Lung (tissue), 12 donors: Measurements from ENCODE around the gene GEMIN4. TPM values are rescaled to one million over a fixed set of nuclear protein-coding genes. Genes with fewer than 3 reads are reported as not detected.

Experiments used
- ATAC-seq: fragments of 200-7000 bp; cut with Tn5 transposase; one replicate; pipeline ENCODE4 v1.9.1; 2020; ENCODE audit warnings: moderate number of reproducible peaks; ENCODE audit not compliant: insufficient read depth, low FRiP score
- DNase-seq, 3 donors: peaks; one replicate each; pipeline ENCODE4 v3.0.0-alpha.2; 2013 to 2017
- H3K27ac ChIP-seq, 2 donors: one replicate each; pipeline ENCODE4 v1.5.1; 2013; ENCODE audit warnings: mild to moderate bottlenecking in 2 of 2, moderate library complexity in 2 of 2, control low read depth in 1 of 2, inconsistent platforms in 1 of 2, low read depth in 1 of 2, low read length in 1 of 2
- H3K27me3 ChIP-seq, 3 donors: one replicate each; pipeline ENCODE4 v1.5.1; 2013; ENCODE audit warnings: low read length in 2 of 3; ENCODE audit not compliant: control insufficient read depth in 3 of 3, insufficient read depth in 3 of 3
- H3K36me3 ChIP-seq, 4 donors: one replicate each; pipeline ENCODE4 v1.5.1; 2013; ENCODE audit warnings: low read length in 4 of 4, mild to moderate bottlenecking in 1 of 4, moderate library complexity in 1 of 4; ENCODE audit not compliant: control insufficient read depth in 4 of 4, insufficient read depth in 4 of 4
- H3K4me1 ChIP-seq, 5 donors: one replicate each; pipeline ENCODE4 v1.5.1; 2013; ENCODE audit warnings: low read length in 5 of 5, mild to moderate bottlenecking in 2 of 5, moderate library complexity in 1 of 5; ENCODE audit not compliant: control insufficient read depth in 5 of 5, insufficient read depth in 5 of 5
- H3K4me3 ChIP-seq: one replicate; pipeline ENCODE4 v1.5.1; 2013; ENCODE audit warnings: mild to moderate bottlenecking, control low read depth, moderate library complexity
- H3K9ac ChIP-seq, 2 donors: one replicate each; pipeline ENCODE4 v1.5.1; 2013; ENCODE audit warnings: low read length in 2 of 2, control low read depth in 1 of 2; ENCODE audit not compliant: insufficient read depth in 1 of 2
- H3K9me3 ChIP-seq, 4 donors: one replicate each; pipeline ENCODE4 v1.5.1; 2013; ENCODE audit warnings: low read length in 3 of 4, mild to moderate bottlenecking in 1 of 4, moderate library complexity in 1 of 4; ENCODE audit not compliant: control insufficient read depth in 4 of 4, insufficient read depth in 3 of 4
- CTCF ChIP-seq: IDR thresholded peaks from 2 replicates; pipeline ENCODE4 v1.5.1; 2012; ENCODE audit warnings: mild to moderate bottlenecking; ENCODE audit errors: control extremely low read depth, extremely low read depth
- WGBS, 2 donors: extraction: QIAGEN DNeasy Blood & Tissue Kit; methylation state at CpG; one replicate each; pipeline ENCODE4 v1.1.7; 2013; 5-methylcytosine and 5-hydroxymethylcytosine counted together
- polyA plus RNA-seq, 2 donors: library from polyadenylated mRNA; stranded (reverse); fragments of 200-250 nt; gene quantifications; one replicate each; pipeline ENCODE4 v1.2.1, GENCODE V29; 2013
- total RNA-seq, 2 donors: library from RNA; depleted of rRNA in 1 of 2; stranded (reverse); fragments of >200 nt in 1 of 2; gene quantifications; one replicate each; pipeline ENCODE4 v1.2.1, GENCODE V29; 2014 to 2021
- donor health status: control.
- donor health status: control.
- donor health status: Bipolar disorder and iron deficiency.
- donor health status: healthy.
- donor health status: DM: yes; HTN: yes; CAD: no.

GEMIN4 gene
- total and polyA plus RNA-seq, 4 donors, result 8.5 to 21.7 (median 14.2) TPM

DNA sequence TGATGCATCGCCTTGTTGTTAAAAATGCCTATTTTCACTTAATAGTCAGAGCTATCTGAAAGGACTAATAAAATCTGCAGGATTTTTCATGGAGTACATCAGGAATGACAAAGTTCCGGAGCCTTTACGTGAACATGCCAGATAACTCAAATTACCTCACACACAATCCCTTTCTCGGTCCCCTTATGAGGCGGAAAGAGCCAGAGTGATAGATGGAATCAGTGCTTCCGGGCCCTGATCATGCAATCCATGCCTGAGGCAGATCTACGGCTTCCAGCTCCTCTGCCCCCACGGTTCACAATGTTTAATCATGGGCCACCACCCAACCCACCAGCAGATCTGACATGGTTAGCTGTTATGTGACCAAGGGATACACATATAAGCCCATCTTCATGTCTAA is 54.4 kb downstream of the GEMIN4 start:
- no peaks in the 10 kb centered on the region for H3K27me3 ChIP-seq
- H3K9me3 ChIP-seq, result no peaks in the 10 kb centered on the region
- H3K4me1 ChIP-seq, result peaks cover 0 to 8% (median 0%) of the 10 kb centered on the region in 5 donors
- ATAC-seq, result no peak
- no peak for DNase-seq
- H3K4me3 ChIP-seq, result no peak overlapping the region
- H3K36me3 ChIP-seq, result peaks cover 9 to 25% (median 16%) of the 10 kb centered on the region in 4 donors
- no peak overlapping the region for H3K9ac ChIP-seq
- H3K27ac ChIP-seq, result no peak overlapping the region
- TF ChIP-seq CTCF, result no peak
- 93% methylated on average over 8 of the region's 8 CpGs for WGBS, 2 donors

GRCh38 chr17:696369-696768 is 55.7 kb downstream of the GEMIN4 start:
- ATAC-seq, result no peak
- H3K9ac ChIP-seq, result peak overlapping the region in 1 of 2 donors; percentile 74
- WGBS, 2 donors, result 79 to 91% methylated on average over 2 of the region's 2 CpGs
- H3K27ac ChIP-seq, result no peak overlapping the region
- H3K36me3 ChIP-seq, result peaks cover 9 to 30% (median 18%) of the 10 kb centered on the region in 4 donors
- TF ChIP-seq CTCF, result no peak
- H3K9me3 ChIP-seq, result no peaks in the 10 kb centered on the region
- no peaks in the 10 kb centered on the region for H3K27me3 ChIP-seq
- peak in 1 of 3 donors; percentile 32 for DNase-seq
- no peak overlapping the region for H3K4me3 ChIP-seq
- H3K4me1 ChIP-seq, result peaks cover 0 to 8% (median 0%) of the 10 kb centered on the region in 5 donors

Other genes starting within 250 kb of the GEMIN4 start
- gene VPS53, start 37.4 kb downstream of the GEMIN4 start, total RNA-seq, result 10 to 100 TPM; 34.7 to 74.7 TPM
- 10 to 100 TPM; 11.9 to 14.1 TPM for gene VPS53, start 37.4 kb downstream of the GEMIN4 start, polyA plus RNA-seq
- 10 to 100 TPM; 11.9 to 16.2 TPM for gene TLCD3A, start 19.7 kb downstream of the GEMIN4 start, total RNA-seq
- 10 to 100 TPM in 1 of 2 donors, 1 to 10 TPM in 1; 8.4 to 10.0 TPM for gene TLCD3A, start 19.7 kb downstream of the GEMIN4 start, polyA plus RNA-seq
- 10 to 100 TPM; 39.9 to 60.3 TPM for gene GLOD4, start 30.0 kb upstream of the GEMIN4 start, total RNA-seq
- 10 to 100 TPM; 31.9 to 36.9 TPM for gene GLOD4, start 30.0 kb upstream of the GEMIN4 start, polyA plus RNA-seq
- 10 to 100 TPM; 12.5 to 16.3 TPM for gene MRM3, start 30.1 kb upstream of the GEMIN4 start, total RNA-seq
- gene MRM3, start 30.1 kb upstream of the GEMIN4 start, polyA plus RNA-seq, result 10 to 100 TPM; 10.4 to 13.8 TPM
- 10 to 100 TPM; 49.3 to 57.7 TPM for gene NXN, start 227.5 kb upstream of the GEMIN4 start, total RNA-seq
- gene NXN, start 227.5 kb upstream of the GEMIN4 start, polyA plus RNA-seq, result 10 to 100 TPM; 17.6 to 30.5 TPM
- gene TIMM22, start 244.9 kb upstream of the GEMIN4 start, total RNA-seq, result 10 to 100 TPM; 11.3 to 12.2 TPM
- gene TIMM22, start 244.9 kb upstream of the GEMIN4 start, polyA plus RNA-seq, result 1 to 10 TPM; 7.2 to 8.4 TPM